Stomach (tissue), 4 donors: ENCODE results near the gene KIF18A.
"Not testable (repeated sequence)": the region's sequence is repeated elsewhere in the genome, so short reads cannot be mapped to it uniquely, and the experiment has no call there.

Experiments used
- CTCF ChIP-seq, 7 experiments: fragments of 450-650 bp in 4 of 7; fragments of 200-600 bp in 3 of 7; sonication (generic) in 3 of 7; IDR thresholded peaks; one replicate each; pipeline ENCODE4 v1.5.1; 2016 to 2019; ENCODE audit warnings: antibody characterized with exemption in 7 of 7, control low read depth in 2 of 7, mild to moderate bottlenecking in 1 of 7
- EP300 ChIP-seq: sonication (generic); formaldehyde crosslinking; IDR thresholded peaks from one replicate; pipeline ENCODE4 v1.6.1; 2017; ENCODE audit warnings: antibody characterized with exemption
- POLR2A ChIP-seq, 4 donors: fragments of 450-650 bp; IDR thresholded peaks; one replicate each; pipeline ENCODE4 v1.6.1; 2016; ENCODE audit warnings: antibody characterized with exemption in 4 of 4, control low read depth in 2 of 4, mild to moderate bottlenecking in 1 of 4, moderate library complexity in 1 of 4

DNA sequence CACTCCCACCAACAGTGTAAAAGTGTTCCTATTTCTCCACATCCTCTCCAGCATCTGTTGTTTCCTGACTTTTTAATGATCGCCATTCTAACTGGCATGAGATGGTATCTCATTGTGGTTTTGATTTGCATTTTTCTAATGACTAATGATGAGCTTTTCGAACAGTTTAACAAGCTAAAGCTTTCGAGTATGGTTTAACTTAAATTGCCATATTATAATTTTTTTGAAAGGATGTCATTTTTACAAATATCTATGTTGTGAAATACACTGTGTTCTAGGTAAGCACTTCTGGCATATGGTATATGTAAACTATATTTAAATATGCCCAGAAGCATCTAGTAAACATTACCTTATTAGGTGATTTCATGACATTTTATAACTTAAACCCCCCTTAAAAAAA is 20.3 kb downstream of the KIF18A start:
- TF ChIP-seq CTCF (IDR thresholded peaks at IDR 0.05); EP300; POLR2A (IDR thresholded peaks at IDR 0.05): not testable (repeated sequence)
